ENCODE data around the gene XIRP2.
"Not testable (repeated sequence)": the region's sequence is repeated elsewhere in the genome, so short reads cannot be mapped to it uniquely, and the experiment has no call there.

The XIRP2 gene

GRCh38 chr2:167265722-167266121 lies 377.4 kb downstream of the XIRP2 start:
- Histone ChIP-seq H4K20me1 (ENCODE audit: insufficient read depth) (no peaks in the 10 kb centered on the region), H3K4me2 (no peak overlapping the region), H3K4me1 (ENCODE audit: low read depth, poor library complexity, severe bottlenecking) (no peaks in the 10 kb centered on the region), H3K4me3 (IDR thresholded peaks at IDR 0.05; ENCODE audit: insufficient read depth, low read depth, low read length) (no peak overlapping the region), H3K27me3 (ENCODE audit: insufficient read depth, low read depth) (no peaks in the 10 kb centered on the region), H3K9ac (no peak overlapping the region), H3K36me3 (ENCODE audit: insufficient read depth) (no peaks in the 10 kb centered on the region), H3K27ac (no peak overlapping the region), H3K79me2 (ENCODE audit: insufficient read depth, low read depth) (no peaks in the 10 kb centered on the region), H2AFZ (ENCODE audit: low read depth) (no peak overlapping the region)
- no peak for TF ChIP-seq CTCF (conservative IDR thresholded peaks at IDR 0.05; ENCODE audit: low read depth, low read length)

DNA sequence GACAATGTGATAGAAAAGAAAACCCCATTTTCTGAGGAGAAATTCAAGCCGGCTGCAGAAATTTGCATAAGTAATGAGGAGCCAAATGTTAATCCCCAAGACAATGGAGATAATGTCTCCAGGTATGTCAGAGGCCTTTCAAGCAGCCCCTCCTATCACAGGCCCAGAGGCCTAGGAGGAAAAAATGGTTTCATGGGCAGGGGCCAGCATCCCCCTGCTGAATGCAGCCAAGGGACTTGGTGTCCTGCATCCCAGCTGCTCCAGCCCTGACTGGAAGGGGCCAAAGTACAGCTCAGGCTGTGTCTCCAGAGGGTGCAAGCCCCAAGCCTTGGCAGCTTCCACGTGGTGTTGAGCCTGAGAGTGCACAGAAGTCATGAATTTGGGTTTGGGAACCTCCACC lies 380.0 kb downstream of the XIRP2 start:
- not testable (repeated sequence) for H3K36me3 ChIP-seq (ENCODE audit: insufficient read depth); H3K4me2 ChIP-seq; H3K79me2 ChIP-seq (ENCODE audit: insufficient read depth, low read depth); H2AFZ ChIP-seq (ENCODE audit: low read depth); H3K9ac ChIP-seq; H3K27me3 ChIP-seq (ENCODE audit: insufficient read depth, low read depth); H3K27ac ChIP-seq; H3K4me1 ChIP-seq (ENCODE audit: low read depth, poor library complexity, severe bottlenecking); H3K4me3 ChIP-seq (IDR thresholded peaks at IDR 0.05; ENCODE audit: insufficient read depth, low read depth, low read length); H4K20me1 ChIP-seq (ENCODE audit: insufficient read depth)

- no peak for TF ChIP-seq CTCF (conservative IDR thresholded peaks at IDR 0.05; ENCODE audit: low read depth, low read length)
- H3K27me3 ChIP-seq (ENCODE audit: insufficient read depth, low read depth), result no peaks in the 10 kb centered on the region
- H3K4me1 ChIP-seq (ENCODE audit: low read depth, poor library complexity, severe bottlenecking), result no peaks in the 10 kb centered on the region
- H3K4me2 ChIP-seq, result no peak overlapping the region
- no peak overlapping the region for H2AFZ ChIP-seq (ENCODE audit: low read depth)
- no peak overlapping the region for H3K9ac ChIP-seq
- no peaks in the 10 kb centered on the region for H4K20me1 ChIP-seq (ENCODE audit: insufficient read depth)
- no peak overlapping the region for H3K27ac ChIP-seq
- no peak overlapping the region for H3K4me3 ChIP-seq (IDR thresholded peaks at IDR 0.05; ENCODE audit: insufficient read depth, low read depth, low read length)
- no peaks in the 10 kb centered on the region for H3K36me3 ChIP-seq (ENCODE audit: insufficient read depth)
- no peaks in the 10 kb centered on the region for H3K79me2 ChIP-seq (ENCODE audit: insufficient read depth, low read depth)
Observed at GRCh38 chr2:167271932-167272331, 383.7 kb downstream of the XIRP2 start.

- H3K4me2 ChIP-seq, result no peak overlapping the region
- no peak overlapping the region for H3K9ac ChIP-seq
- no peaks in the 10 kb centered on the region for H3K27me3 ChIP-seq (ENCODE audit: insufficient read depth, low read depth)
- H4K20me1 ChIP-seq (ENCODE audit: insufficient read depth), result no peaks in the 10 kb centered on the region
- no peaks in the 10 kb centered on the region for H3K79me2 ChIP-seq (ENCODE audit: insufficient read depth, low read depth)
- H3K27ac ChIP-seq, result no peak overlapping the region
- no peaks in the 10 kb centered on the region for H3K4me1 ChIP-seq (ENCODE audit: low read depth, poor library complexity, severe bottlenecking)
- no peaks in the 10 kb centered on the region for H3K36me3 ChIP-seq (ENCODE audit: insufficient read depth)
- no peak overlapping the region for H2AFZ ChIP-seq (ENCODE audit: low read depth)
- no peak overlapping the region for H3K4me3 ChIP-seq (IDR thresholded peaks at IDR 0.05; ENCODE audit: insufficient read depth, low read depth, low read length)
- TF ChIP-seq CTCF (conservative IDR thresholded peaks at IDR 0.05; ENCODE audit: low read depth, low read length), result no peak
Observed at GRCh38 chr2:167275046-167275445, 386.8 kb downstream of the XIRP2 start.

- Histone ChIP-seq H3K4me2 (no peak overlapping the region), H3K79me2 (ENCODE audit: insufficient read depth, low read depth) (no peaks in the 10 kb centered on the region), H3K27ac (no peak overlapping the region), H2AFZ (ENCODE audit: low read depth) (no peak overlapping the region), H3K4me3 (IDR thresholded peaks at IDR 0.05; ENCODE audit: insufficient read depth, low read depth, low read length) (no peak overlapping the region), H3K4me1 (ENCODE audit: low read depth, poor library complexity, severe bottlenecking) (no peaks in the 10 kb centered on the region), H3K27me3 (ENCODE audit: insufficient read depth, low read depth) (no peaks in the 10 kb centered on the region), H4K20me1 (ENCODE audit: insufficient read depth) (no peaks in the 10 kb centered on the region), H3K9ac (no peak overlapping the region), H3K36me3 (ENCODE audit: insufficient read depth) (no peaks in the 10 kb centered on the region)
- no peak for TF ChIP-seq CTCF (conservative IDR thresholded peaks at IDR 0.05; ENCODE audit: low read depth, low read length)
Observed at GRCh38 chr2:167279810-167280209, 391.5 kb downstream of the XIRP2 start.
